Measurements from ENCODE around the gene KRT83. TPM values are rescaled to one million over a fixed set of nuclear protein-coding genes. Genes with fewer than 3 reads are reported as not detected.

Gene KRT83
- total and polyA plus RNA-seq, 3 donors from 2014 or later: 0.39 to 1.2 (median 0.44) TPM

DNA sequence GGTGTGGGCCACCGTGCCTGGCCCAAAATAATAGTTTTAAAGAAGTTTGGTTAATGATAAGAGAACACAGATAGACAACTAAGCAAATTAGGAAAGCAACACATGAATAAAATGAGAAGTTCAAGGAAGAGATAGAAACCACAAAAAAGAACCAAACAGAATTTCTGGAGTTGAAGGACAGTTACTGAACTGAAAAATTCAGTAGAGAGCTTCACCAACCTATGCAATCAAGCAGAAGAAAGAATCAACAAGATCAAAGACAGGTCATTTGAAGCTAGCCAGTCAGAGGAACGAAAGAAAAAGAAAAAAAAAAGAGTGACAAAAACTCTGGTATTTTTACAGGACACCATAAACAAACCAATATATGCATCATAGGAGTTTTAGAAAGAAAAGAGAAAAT, 15.4 kb upstream of the KRT83 start:
- Histone ChIP-seq H3K4me1 (no peaks in the 10 kb centered on the region), H3K27me3 (no peaks in the 10 kb centered on the region), H3K4me3 (no peak overlapping the region), H3K9me3 (no peaks in the 10 kb centered on the region), H3K27ac (no peak overlapping the region), H3K36me3 (ENCODE audit: low read depth, missing control alignments) (no peaks in the 10 kb centered on the region)
- intact Hi-C loops (cut with DNase I; ENCODE audit: low total_unique reads): no loop called here
- TF ChIP-seq POLR2A (IDR thresholded peaks at IDR 0.05): no peak
- TF ChIP-seq, protein P1, sequence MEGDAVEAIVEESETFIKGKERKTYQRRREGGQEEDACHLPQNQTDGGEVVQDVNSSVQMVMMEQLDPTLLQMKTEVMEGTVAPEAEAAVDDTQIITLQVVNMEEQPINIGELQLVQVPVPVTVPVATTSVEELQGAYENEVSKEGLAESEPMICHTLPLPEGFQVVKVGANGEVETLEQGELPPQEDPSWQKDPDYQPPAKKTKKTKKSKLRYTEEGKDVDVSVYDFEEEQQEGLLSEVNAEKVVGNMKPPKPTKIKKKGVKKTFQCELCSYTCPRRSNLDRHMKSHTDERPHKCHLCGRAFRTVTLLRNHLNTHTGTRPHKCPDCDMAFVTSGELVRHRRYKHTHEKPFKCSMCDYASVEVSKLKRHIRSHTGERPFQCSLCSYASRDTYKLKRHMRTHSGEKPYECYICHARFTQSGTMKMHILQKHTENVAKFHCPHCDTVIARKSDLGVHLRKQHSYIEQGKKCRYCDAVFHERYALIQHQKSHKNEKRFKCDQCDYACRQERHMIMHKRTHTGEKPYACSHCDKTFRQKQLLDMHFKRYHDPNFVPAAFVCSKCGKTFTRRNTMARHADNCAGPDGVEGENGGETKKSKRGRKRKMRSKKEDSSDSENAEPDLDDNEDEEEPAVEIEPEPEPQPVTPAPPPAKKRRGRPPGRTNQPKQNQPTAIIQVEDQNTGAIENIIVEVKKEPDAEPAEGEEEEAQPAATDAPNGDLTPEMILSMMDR (IDR thresholded peaks at IDR 0.05): no peak
- 56 to 82% methylated on average over 2 of the region's 2 CpGs for WGBS, 2 donors
- no peak for DNase-seq

DNA sequence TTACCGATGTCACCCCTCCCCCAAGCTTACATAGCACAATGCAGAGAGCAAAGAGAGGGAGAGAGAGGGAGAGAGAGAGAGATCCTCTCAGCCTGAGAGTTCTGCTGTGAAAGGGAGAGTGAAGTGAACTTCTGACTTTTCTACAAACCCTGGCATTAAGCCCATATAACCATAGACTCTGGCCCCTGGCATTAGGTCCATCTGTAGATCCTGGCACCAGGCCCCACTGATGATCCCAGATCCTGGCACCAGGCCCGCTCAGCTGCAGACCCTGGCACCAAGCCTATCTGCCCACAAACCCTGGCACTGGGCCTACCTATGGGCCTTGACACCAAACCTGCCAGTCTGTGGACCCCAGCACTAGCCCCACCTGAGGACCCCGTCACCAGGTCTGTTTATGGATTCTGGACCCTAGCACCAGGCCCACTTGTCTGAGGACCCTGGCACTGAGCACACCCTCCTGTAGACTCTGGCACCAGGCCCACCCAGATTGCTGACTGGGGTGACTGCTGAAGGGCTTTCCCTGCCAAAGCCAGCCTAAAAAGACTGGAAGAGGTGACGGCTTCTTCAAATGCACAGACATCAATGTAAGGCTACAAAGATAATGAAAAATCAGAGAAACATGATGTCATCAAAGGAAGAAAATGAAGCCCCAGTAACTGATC, 14.5 kb upstream of the KRT83 start:
- intact Hi-C loops (cut with DNase I; ENCODE audit: low total_unique reads): no loop called here
- H3K4me1 ChIP-seq: no peaks in the 10 kb centered on the region
- H3K4me3 ChIP-seq: no peak overlapping the region
- DNase-seq: no peak
- no peaks in the 10 kb centered on the region for H3K36me3 ChIP-seq (ENCODE audit: low read depth, missing control alignments)
- H3K9me3 ChIP-seq: no peaks in the 10 kb centered on the region
- TF ChIP-seq, protein P1 (IDR thresholded peaks at IDR 0.05): no peak
- TF ChIP-seq POLR2A (IDR thresholded peaks at IDR 0.05): no peak
- H3K27me3 ChIP-seq: no peaks in the 10 kb centered on the region
- no peak overlapping the region for H3K27ac ChIP-seq
- WGBS, 2 donors: 88 to 91% methylated on average over 4 of the region's 4 CpGs

DNA sequence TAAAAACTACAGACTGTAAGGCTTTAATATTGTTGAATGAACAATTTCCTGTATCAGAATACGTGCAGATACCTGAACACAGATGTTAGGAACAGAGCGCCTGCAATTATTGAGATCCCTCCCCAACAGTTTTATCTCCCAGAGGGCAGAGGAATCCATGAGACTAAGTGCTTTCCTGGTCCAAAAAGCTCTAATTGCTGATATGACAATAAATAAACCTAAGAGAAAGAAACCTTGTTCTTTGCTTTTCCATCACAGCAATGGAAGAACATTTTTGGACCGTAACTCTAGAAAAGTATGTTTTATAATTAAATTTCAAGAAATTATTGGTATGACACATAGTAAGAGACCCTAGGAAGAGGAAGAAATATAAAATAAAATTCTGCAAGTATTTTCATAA, 13.0 kb upstream of the KRT83 start:
- H3K27me3 ChIP-seq: no peaks in the 10 kb centered on the region
- no peaks in the 10 kb centered on the region for H3K9me3 ChIP-seq
- no peak for TF ChIP-seq POLR2A (IDR thresholded peaks at IDR 0.05)
- TF ChIP-seq, protein P1 (IDR thresholded peaks at IDR 0.05): no peak
- no peaks in the 10 kb centered on the region for H3K36me3 ChIP-seq (ENCODE audit: low read depth, missing control alignments)
- intact Hi-C loops (cut with DNase I; ENCODE audit: low total_unique reads): no loop called here
- DNase-seq: no peak
- no peak overlapping the region for H3K4me3 ChIP-seq
- WGBS, 2 donors: 71% methylated on average over 3 of the region's 3 CpGs
- no peaks in the 10 kb centered on the region for H3K4me1 ChIP-seq
- no peak overlapping the region for H3K27ac ChIP-seq

DNA sequence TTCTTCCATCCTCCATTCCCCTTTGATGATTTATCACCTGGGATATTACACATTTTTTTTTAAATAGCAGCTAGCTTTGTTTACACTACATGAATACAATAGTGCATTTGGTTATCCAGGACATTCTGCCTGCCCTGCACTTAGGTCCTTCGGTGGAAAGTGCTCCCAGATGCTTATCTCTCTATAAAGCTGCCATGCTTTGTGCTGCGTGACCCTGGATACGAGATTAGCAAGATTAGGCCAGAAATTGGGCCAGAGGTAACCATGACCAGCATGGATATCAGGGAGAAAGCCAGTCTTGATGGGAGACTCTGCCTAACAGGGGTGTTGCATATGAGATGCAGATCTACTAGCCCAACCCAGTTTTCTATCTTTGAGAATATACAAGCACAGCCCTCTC, 12.1 kb upstream of the KRT83 start:
- Histone ChIP-seq H3K36me3 (ENCODE audit: low read depth, missing control alignments) (no peaks in the 10 kb centered on the region), H3K4me3 (no peak overlapping the region), H3K9me3 (no peaks in the 10 kb centered on the region), H3K27ac (no peak overlapping the region), H3K4me1 (no peaks in the 10 kb centered on the region), H3K27me3 (no peaks in the 10 kb centered on the region)
- intact Hi-C loops (cut with DNase I; ENCODE audit: low total_unique reads): no loop called here
- WGBS, 2 donors: 83 to 85% methylated on average over 3 of the region's 3 CpGs
- TF ChIP-seq POLR2A (IDR thresholded peaks at IDR 0.05): no peak
- TF ChIP-seq, protein P1 (IDR thresholded peaks at IDR 0.05): no peak
- no peak for DNase-seq

DNA sequence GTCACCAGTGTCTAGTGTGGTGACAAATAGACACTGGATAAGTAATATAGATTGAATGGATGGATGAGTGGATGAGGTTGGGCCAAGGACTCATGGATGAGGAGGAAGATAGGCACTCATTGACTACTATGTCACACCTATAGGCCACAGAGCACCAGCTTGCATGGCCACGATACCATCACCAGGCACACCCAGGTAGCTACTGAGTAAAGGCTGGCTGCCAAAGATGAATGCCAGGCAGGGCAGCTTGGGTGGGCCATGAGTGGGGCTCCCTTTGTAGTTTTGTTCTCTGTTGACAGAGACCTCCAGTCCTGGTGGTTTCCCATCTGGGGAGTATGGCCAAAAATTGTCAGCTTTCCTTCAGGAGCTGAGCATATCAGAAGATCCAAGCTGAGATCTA, 11.2 kb upstream of the KRT83 start:
- WGBS, 2 donors: 86% methylated on average over 1 of the region's 1 CpG
- no peak overlapping the region for H3K4me3 ChIP-seq
- no peak overlapping the region for H3K27ac ChIP-seq

More for the DNA sequence above, 11.2 kb upstream of the KRT83 start:
- intact Hi-C loops (cut with DNase I; ENCODE audit: low total_unique reads): no loop called here
- TF ChIP-seq, protein P1 (IDR thresholded peaks at IDR 0.05): no peak
- no peak for TF ChIP-seq POLR2A (IDR thresholded peaks at IDR 0.05)
- DNase-seq: no peak
- no peaks in the 10 kb centered on the region for H3K9me3 ChIP-seq
- H3K36me3 ChIP-seq (ENCODE audit: low read depth, missing control alignments): no peaks in the 10 kb centered on the region
- H3K4me1 ChIP-seq: no peaks in the 10 kb centered on the region
- no peaks in the 10 kb centered on the region for H3K27me3 ChIP-seq

Measured in testis (tissue), 3 donors.